GM12878 (cell line): ENCODE data around the gene ARHGEF18. TPM values are rescaled to one million over a fixed set of nuclear protein-coding genes. Genes with fewer than 3 reads are reported as not detected.

Source experiments
- ATAC-seq: fragments of 200-7000 bp; cut with Tn5 transposase; 3 replicates; pipeline ENCODE4 v1.9.1; 2020; ENCODE audit warnings: mild to moderate bottlenecking, moderate library complexity
- BruUV-seq: library from RNA; stranded (reverse); fragments of 400-500 nt; replicated peaks from 2 replicates; lab custom pipeline; 2021; lab: Mats Ljungman, UMichigan
- CTCF ChIA-PET: fragments of 300-600 bp; sonication (Branson Sonifier 250); formaldehyde crosslinking; extraction: SDS; loops from one replicate; lab custom pipeline; 2021; ENCODE audit warnings: inconsistent platforms; lab: Yijun Ruan, JAX
- POLR2A ChIA-PET: fragments of 350-600 bp; formaldehyde crosslinking; extraction: SDS; loops from one replicate; lab custom pipeline; 2021; ENCODE audit warnings: inconsistent platforms; lab: Charles Lee
- RAD21 ChIA-PET: fragments of 300-600 bp; sonication (Branson Sonifier 250); formaldehyde crosslinking; loops from one replicate; lab custom pipeline; 2023; ENCODE audit warnings: antibody characterized with exemption; ENCODE audit not compliant: unreplicated experiment; lab: Charles Lee
- SMC1A ChIA-PET: fragments of 300-600 bp; sonication (Branson Sonifier 250); formaldehyde crosslinking; loops from one replicate; lab custom pipeline; 2023; ENCODE audit not compliant: unreplicated experiment, uncharacterized antibody; lab: Charles Lee
- DNase-seq: peaks from one replicate; pipeline ENCODE4 v3.0.0-alpha.2; 2011; ENCODE audit warnings: low read depth, low spot score
- FAIRE-seq: peaks from 3 replicates; lab custom pipeline; 2011; peaks lifted over from hg19 to GRCh38; lab: Jason Lieb, UNC
- H2AFZ ChIP-seq: 2 replicates; pipeline ENCODE4 v1.6.0; 2011; ENCODE audit warnings: low read depth, low read length, control low read depth; ENCODE audit not compliant: control insufficient read depth
- H3K27ac ChIP-seq: 2 replicates; pipeline ENCODE4 v1.5.1; 2011; ENCODE audit warnings: control low read depth; ENCODE audit not compliant: control insufficient read depth, insufficient read depth
- H3K27me3 ChIP-seq, 2 experiments: replicated peaks in 1 of 2; 2 replicates each; pipeline versions ENCODE4 v1.6.0 to v1.6.1; 2011; ENCODE audit warnings: low read length in 1 of 2; ENCODE audit not compliant: control insufficient read depth in 2 of 2, insufficient read depth in 2 of 2
- H3K36me3 ChIP-seq, 2 experiments: 2 replicates each; pipeline ENCODE4 v1.5.1; 2011; ENCODE audit warnings: low read length in 1 of 2; ENCODE audit not compliant: control insufficient read depth in 2 of 2, insufficient read depth in 2 of 2
- H3K4me1 ChIP-seq: 2 replicates; pipeline ENCODE4 v1.6.1; 2011; ENCODE audit warnings: mild to moderate bottlenecking, low read length, moderate library complexity, mixed read lengths; ENCODE audit not compliant: control insufficient read depth, insufficient read depth
- H3K4me2 ChIP-seq: 2 replicates; pipeline ENCODE4 v1.6.0; 2011; ENCODE audit warnings: control low read depth; ENCODE audit not compliant: control insufficient read depth, insufficient read depth
- H3K4me3 ChIP-seq: fragments of 200-600 bp; sonication (generic); 2 replicates; pipeline ENCODE4 v1.5.1; 2016
- H3K79me2 ChIP-seq: 2 replicates; pipeline ENCODE4 v1.6.0; 2011; ENCODE audit warnings: low read length; ENCODE audit not compliant: control insufficient read depth, insufficient read depth
- H3K9ac ChIP-seq: 2 replicates; pipeline ENCODE4 v1.8.0; 2011; ENCODE audit warnings: low read length, control low read depth, mixed read lengths; ENCODE audit not compliant: control insufficient read depth, insufficient read depth
- H3K9me3 ChIP-seq: replicated peaks from 3 replicates; pipeline ENCODE4 v1.5.1; 2011; ENCODE audit warnings: mild to moderate bottlenecking, low read length; ENCODE audit not compliant: control insufficient read depth, insufficient read depth
- H4K20me1 ChIP-seq: 2 replicates; pipeline ENCODE4 v1.6.0; 2011; ENCODE audit not compliant: control insufficient read depth, insufficient read depth
- ATF2 ChIP-seq: IDR thresholded peaks from 2 replicates; pipeline ENCODE4 v1.6.1; 2012; ENCODE audit warnings: low read length, inconsistent platforms
- BCLAF1 ChIP-seq: fragments of 450-650 bp; IDR thresholded peaks from 2 replicates; pipeline ENCODE4 v1.6.1; 2017; ENCODE audit warnings: antibody characterized with exemption, mild to moderate bottlenecking, moderate library complexity
- CBX3 ChIP-seq: fragments of 200-600 bp; sonication (generic); IDR thresholded peaks from 2 replicates; pipeline ENCODE4 v1.6.1; 2016; ENCODE audit warnings: low read depth, borderline replicate concordance
- DPF2 ChIP-seq: fragments of 450-650 bp; IDR thresholded peaks from 2 replicates; pipeline ENCODE4 v1.6.1; 2017; ENCODE audit warnings: mild to moderate bottlenecking
- GABPA ChIP-seq: IDR thresholded peaks from 2 replicates; pipeline ENCODE4 v1.6.1; 2014; ENCODE audit warnings: antibody characterized with exemption, low read depth, mild to moderate bottlenecking, inconsistent platforms
- MAX ChIP-seq: IDR thresholded peaks from 2 replicates; pipeline ENCODE4 v1.6.1; 2012; ENCODE audit warnings: low read depth, low read length, improper control_type of control experiment
- NBN ChIP-seq: fragments of 450-650 bp; IDR thresholded peaks from 2 replicates; pipeline ENCODE4 v1.6.1; 2016
- NFYA ChIP-seq: IDR thresholded peaks from 2 replicates; pipeline ENCODE4 v1.6.1; 2011; ENCODE audit warnings: low read depth, mild to moderate bottlenecking, low read length, improper control_type of control experiment, borderline replicate concordance
- PAX5 ChIP-seq: IDR thresholded peaks from 2 replicates; pipeline ENCODE4 v1.6.1; 2011; ENCODE audit warnings: low read depth, low read length, borderline replicate concordance
- RCOR1 ChIP-seq: conservative IDR thresholded peaks from 2 replicates; pipeline ENCODE4 v1.6.1; 2012; ENCODE audit warnings: low read depth, low read length, improper control_type of control experiment
- SP1 ChIP-seq: IDR thresholded peaks from one replicate; pipeline ENCODE4 v1.6.1; 2011; ENCODE audit warnings: low read depth, low read length
- STAT3 ChIP-seq: IDR thresholded peaks from 2 replicates; pipeline ENCODE4 v1.6.1; 2011; ENCODE audit warnings: low read depth, low read length, improper control_type of control experiment
- USF1 ChIP-seq: IDR thresholded peaks from 2 replicates; pipeline ENCODE4 v1.6.1; 2011; ENCODE audit warnings: borderline replicate concordance, low read depth, mild to moderate bottlenecking, moderate library complexity, mixed read lengths, low read length; ENCODE audit not compliant: insufficient read depth; ENCODE audit errors: extremely low read length
- ZNF687 ChIP-seq: fragments of 450-650 bp; IDR thresholded peaks from 2 replicates; pipeline ENCODE4 v1.6.1; 2017; ENCODE audit warnings: mild to moderate bottlenecking, moderate library complexity
- WGBS: methylation state at CpG from one replicate; pipeline ENCODE4 v1.1.6; 2016; ENCODE audit warnings: low lambda C conversion rate; ENCODE audit not compliant: insufficient replicate concordance, insufficient coverage; ENCODE audit errors: missing lambda C conversion rate; 5-methylcytosine and 5-hydroxymethylcytosine counted together
- in situ Hi-C: fragments of 300-500 bp; cut with MboI; formaldehyde crosslinking; loops from 9 replicates; pipeline ENCODE4 v1.14.3; 2018; ENCODE audit warnings: mixed read lengths
- intact Hi-C: fragments of 100-400 bp; cut with micrococcal nuclease; formaldehyde crosslinking; loops from one replicate; pipeline ENCODE4 v1.14.2; 2022; ENCODE audit not compliant: unreplicated experiment
- polyA plus RNA-seq, 11 experiments: library from polyadenylated mRNA; depleted of rRNA in 4 of 11; unstranded in 6 of 11; stranded (reverse) in 5 of 11; fragments of >200 nt; fragmentation: Nextera tagmentation in 4 of 11; fragmentation: Illumina TruSeq in 1 of 11; extraction: Ambion mirVana in 4 of 11; extraction: Trizol in 1 of 11; gene quantifications; 1 replicate in 1 of 11; 2 replicates in 10 of 11; pipeline versions ENCODE4 v1.2.1 to v1.2.3, GENCODE V29; 2011 to 2016; ENCODE audit warnings: inconsistent platforms in 2 of 11, missing spikeins in 2 of 11, low read depth in 1 of 11
- total RNA-seq, 4 experiments: library from RNA; depleted of rRNA in 3 of 4; stranded (reverse); fragments of >200 nt in 3 of 4; fragmentation: Illumina TruSeq in 1 of 4; extraction: Trizol in 1 of 4; gene quantifications; 2 replicates each; pipeline versions ENCODE4 v1.2.1 to v1.2.3, GENCODE V29; 2013 to 2021

The ARHGEF18 gene
- total and polyA plus RNA-seq, 10 of the 15 experiments (the other 5 are each of a cell fraction or from before 2014, with no cell fraction given) = 0.31 to 32.3 (median 13.4) TPM

GRCh38 chr19:7307590-7308218, 41.0 kb upstream of the ARHGEF18 start:
- no peak for ATAC-seq
- in situ Hi-C loops = no loop called here
- POLR2A ChIA-PET = interaction anchor here (0.6 kb wide), 1 partner anchor 66 kb away, joined by 3 read pairs; no protein-coding TSS in a partner anchor
- TF ChIP-seq USF1 (no peak), NBN (no peak), CBX3 (no peak), ATF2 (no peak), MAX (no peak), NFYA (no peak), PAX5 (no peak), RCOR1 (no peak), GABPA (no peak), SP1 (no peak), ZNF687 (no peak), STAT3 (no peak), BCLAF1 (no peak), DPF2 (no peak)

More at GRCh38 chr19:7307590-7308218, 41.0 kb upstream of the ARHGEF18 start:
- no peak overlapping the region for H3K4me3 ChIP-seq
- no peak overlapping the region for H3K9ac ChIP-seq
- RAD21 ChIA-PET = no interaction called here
- H4K20me1 ChIP-seq = no peaks in the 10 kb centered on the region
- FAIRE-seq (no peak), DNase-seq (no peak)
- no peaks in the 10 kb centered on the region for H3K36me3 ChIP-seq
- no peak overlapping the region for H2AFZ ChIP-seq
- no TSS peak for BruUV-seq
- WGBS = 66% methylated on average over 7 of the region's 7 CpGs
- no peak overlapping the region for H3K4me2 ChIP-seq
- CTCF ChIA-PET = interaction anchor here (0.6 to 1.0 kb wide), 2 partner anchors 19 to 137 kb away, joined by 3 to 4 read pairs; no protein-coding TSS in a partner anchor
- H3K79me2 ChIP-seq = no peaks in the 10 kb centered on the region
- no peaks in the 10 kb centered on the region for H3K9me3 ChIP-seq
- H3K27me3 ChIP-seq = no peaks in the 10 kb centered on the region
- SMC1A ChIA-PET = interaction anchor here (0.8 kb wide), 1 partner anchor 12 kb away, joined by 3 read pairs; no protein-coding TSS in a partner anchor
- H3K27ac ChIP-seq = no peak overlapping the region
- intact Hi-C loops = no loop called here
- no peaks in the 10 kb centered on the region; the same call in 1 of the 2 replicates for H3K4me1 ChIP-seq
